Measurements from ENCODE around the gene RBM42.

The RBM42 gene

GRCh38 chr19:35655600-35655999 lies 26.8 kb downstream of the RBM42 start:
- DNase-seq: no peak

- DNase-seq: no peak
Observed at GRCh38 chr19:35656700-35657099, 27.9 kb downstream of the RBM42 start.

GRCh38 chr19:35657904-35658700 lies 29.3 kb downstream of the RBM42 start:
- no peak for DNase-seq

- DNase-seq: no peak
Observed at GRCh38 chr19:35661995-35662340, 33.1 kb downstream of the RBM42 start.

GRCh38 chr19:35663981-35664380 lies 35.1 kb downstream of the RBM42 start:
- DNase-seq: no peak

- DNase-seq: no peak
Observed at GRCh38 chr19:35665157-35665556, 36.3 kb downstream of the RBM42 start.

- DNase-seq: no peak
Observed at GRCh38 chr19:35665604-35666003, 36.8 kb downstream of the RBM42 start.

GRCh38 chr19:35666251-35666913 lies 37.5 kb downstream of the RBM42 start, which contains the start of gene UPK1A:
UPK1A (plus strand) TSS chr19:35666517; CDS start chr19:35666813, 296 bp downstream.
- no peak for DNase-seq

GRCh38 chr19:35669566-35669965 lies 40.7 kb downstream of the RBM42 start:
- DNase-seq: no peak

GRCh38 chr19:35669974-35670373 lies 41.1 kb downstream of the RBM42 start:
- DNase-seq: no peak

GRCh38 chr19:35670686-35671085 lies 41.9 kb downstream of the RBM42 start:
- DNase-seq: no peak

GRCh38 chr19:35671818-35672217 lies 43.0 kb downstream of the RBM42 start:
- DNase-seq: no peak

- no peak for DNase-seq
Observed at GRCh38 chr19:35673121-35673804, 44.4 kb downstream of the RBM42 start.

GRCh38 chr19:35675589-35676140 lies 46.8 kb downstream of the RBM42 start:
- no peak for DNase-seq

All from NCI-H1436 treated with DMSO at 0.1 percent for 48 hours (cell line).